NCI-H748 treated with DMSO at 0.1 percent for 48 hours (cell line): ENCODE results near the gene LNP1.

Experiments
- DNase-seq: peaks from one replicate; lab custom pipeline; 2025; lab: John Stamatoyannopoulos, UW

The LNP1 gene

GRCh38 chr3:100399341-100400071 lies 1.8 kb upstream of the LNP1 start:
- DNase-seq, result no peak

- peak; percentile 2 for DNase-seq
Measured at GRCh38 chr3:100400419-100400779, 940 bp upstream of the LNP1 start.

- DNase-seq, result no peak
Measured at GRCh38 chr3:100401674-100402041, 319 bp downstream of the LNP1 start.

GRCh38 chr3:100402256-100402655 lies 917 bp downstream of the LNP1 start:
- DNase-seq, result peak; percentile 39

GRCh38 chr3:100402891-100403290 lies 1.6 kb downstream of the LNP1 start:
- DNase-seq, result no peak

GRCh38 chr3:100403362-100404249 lies 2.3 kb downstream of the LNP1 start:
- no peak for DNase-seq

GRCh38 chr3:100404250-100404548 lies 2.9 kb downstream of the LNP1 start:
- DNase-seq, result no peak

GRCh38 chr3:100407164-100407563 lies 5.8 kb downstream of the LNP1 start:
- no peak for DNase-seq

- no peak for DNase-seq
Measured at GRCh38 chr3:100407977-100408532, 6.7 kb downstream of the LNP1 start.

- no peak for DNase-seq
Measured at GRCh38 chr3:100411091-100411982, 10.0 kb downstream of the LNP1 start.

GRCh38 chr3:100412912-100413590 lies 11.7 kb downstream of the LNP1 start:
- DNase-seq, result no peak

- DNase-seq, result no peak
Measured at GRCh38 chr3:100413613-100414012, 12.3 kb downstream of the LNP1 start.

GRCh38 chr3:100416176-100416575 lies 14.8 kb downstream of the LNP1 start:
- DNase-seq, result no peak

GRCh38 chr3:100416863-100417262 lies 15.5 kb downstream of the LNP1 start:
- no peak for DNase-seq

GRCh38 chr3:100419406-100419805 lies 18.1 kb downstream of the LNP1 start:
- DNase-seq, result no peak

GRCh38 chr3:100420885-100421284 lies 19.5 kb downstream of the LNP1 start:
- no peak for DNase-seq

GRCh38 chr3:100423611-100424010 lies 22.3 kb downstream of the LNP1 start:
- no peak for DNase-seq

GRCh38 chr3:100424261-100424660 lies 22.9 kb downstream of the LNP1 start:
- DNase-seq, result no peak

GRCh38 chr3:100425316-100425715 lies 24.0 kb downstream of the LNP1 start:
- no peak for DNase-seq

GRCh38 chr3:100426067-100426682 lies 24.8 kb downstream of the LNP1 start:
- DNase-seq, result no peak

- DNase-seq, result no peak
Measured at GRCh38 chr3:100427699-100428098, 26.4 kb downstream of the LNP1 start.
